ENCODE results near the gene LHX4.

LHX4 gene

DNA sequence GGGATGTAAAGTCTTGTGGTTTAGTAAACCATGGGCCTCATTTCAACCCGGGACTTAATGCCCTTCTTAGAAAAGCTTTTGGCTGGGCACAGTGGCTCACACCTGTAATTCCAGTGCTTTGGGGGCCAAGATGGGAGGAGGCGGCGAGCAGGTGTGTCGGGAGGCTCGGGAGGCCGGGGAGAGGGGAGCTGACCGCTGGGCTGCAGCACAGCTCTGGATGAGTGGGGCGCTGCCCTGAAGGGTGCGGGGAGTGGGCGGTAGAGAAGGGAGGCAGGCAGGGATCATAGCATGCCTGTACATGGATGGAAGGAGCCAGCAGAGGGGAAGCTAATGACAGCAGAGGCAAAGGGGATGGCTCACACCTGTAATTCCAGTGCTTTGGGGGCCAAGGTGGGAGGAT lies 31.0 kb downstream of the LHX4 start:
- H3K27ac ChIP-seq, result no peak overlapping the region
- TF ChIP-seq, protein P1, sequence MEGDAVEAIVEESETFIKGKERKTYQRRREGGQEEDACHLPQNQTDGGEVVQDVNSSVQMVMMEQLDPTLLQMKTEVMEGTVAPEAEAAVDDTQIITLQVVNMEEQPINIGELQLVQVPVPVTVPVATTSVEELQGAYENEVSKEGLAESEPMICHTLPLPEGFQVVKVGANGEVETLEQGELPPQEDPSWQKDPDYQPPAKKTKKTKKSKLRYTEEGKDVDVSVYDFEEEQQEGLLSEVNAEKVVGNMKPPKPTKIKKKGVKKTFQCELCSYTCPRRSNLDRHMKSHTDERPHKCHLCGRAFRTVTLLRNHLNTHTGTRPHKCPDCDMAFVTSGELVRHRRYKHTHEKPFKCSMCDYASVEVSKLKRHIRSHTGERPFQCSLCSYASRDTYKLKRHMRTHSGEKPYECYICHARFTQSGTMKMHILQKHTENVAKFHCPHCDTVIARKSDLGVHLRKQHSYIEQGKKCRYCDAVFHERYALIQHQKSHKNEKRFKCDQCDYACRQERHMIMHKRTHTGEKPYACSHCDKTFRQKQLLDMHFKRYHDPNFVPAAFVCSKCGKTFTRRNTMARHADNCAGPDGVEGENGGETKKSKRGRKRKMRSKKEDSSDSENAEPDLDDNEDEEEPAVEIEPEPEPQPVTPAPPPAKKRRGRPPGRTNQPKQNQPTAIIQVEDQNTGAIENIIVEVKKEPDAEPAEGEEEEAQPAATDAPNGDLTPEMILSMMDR (conservative IDR thresholded peaks at IDR 0.05), result no peak

DNA sequence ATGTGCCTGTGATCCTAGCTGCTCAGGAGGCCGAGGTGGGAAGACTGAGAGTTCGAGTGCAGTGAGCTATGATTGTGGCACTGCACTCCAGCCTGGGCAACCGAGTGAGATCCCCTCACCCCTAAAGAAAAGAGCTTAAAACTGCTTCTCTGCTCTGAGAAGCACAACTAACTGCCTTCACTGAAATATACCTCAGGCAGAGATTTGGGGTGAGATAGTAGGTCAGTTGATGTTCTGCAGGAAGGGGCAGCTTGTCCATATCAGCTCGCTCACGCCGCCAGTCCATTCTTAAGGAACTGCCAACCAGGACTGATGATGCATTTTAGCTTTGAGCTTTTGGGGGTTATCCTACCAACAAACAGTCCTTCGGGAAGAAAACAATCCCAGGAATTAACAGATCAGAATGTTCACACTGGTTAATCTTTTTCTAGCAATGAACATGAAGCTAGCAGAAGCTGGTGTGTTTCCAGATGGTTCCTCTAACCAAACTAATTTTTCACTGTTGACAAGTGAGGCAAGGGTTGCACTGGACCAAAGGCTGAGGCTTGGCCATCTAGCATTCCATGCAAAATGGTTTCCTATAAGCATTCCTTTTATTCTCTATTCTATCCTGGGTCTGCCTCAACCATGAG lies 31.6 kb downstream of the LHX4 start:
- TF ChIP-seq, protein P1 (conservative IDR thresholded peaks at IDR 0.05), result no peak
- no peak overlapping the region for H3K27ac ChIP-seq

DNA sequence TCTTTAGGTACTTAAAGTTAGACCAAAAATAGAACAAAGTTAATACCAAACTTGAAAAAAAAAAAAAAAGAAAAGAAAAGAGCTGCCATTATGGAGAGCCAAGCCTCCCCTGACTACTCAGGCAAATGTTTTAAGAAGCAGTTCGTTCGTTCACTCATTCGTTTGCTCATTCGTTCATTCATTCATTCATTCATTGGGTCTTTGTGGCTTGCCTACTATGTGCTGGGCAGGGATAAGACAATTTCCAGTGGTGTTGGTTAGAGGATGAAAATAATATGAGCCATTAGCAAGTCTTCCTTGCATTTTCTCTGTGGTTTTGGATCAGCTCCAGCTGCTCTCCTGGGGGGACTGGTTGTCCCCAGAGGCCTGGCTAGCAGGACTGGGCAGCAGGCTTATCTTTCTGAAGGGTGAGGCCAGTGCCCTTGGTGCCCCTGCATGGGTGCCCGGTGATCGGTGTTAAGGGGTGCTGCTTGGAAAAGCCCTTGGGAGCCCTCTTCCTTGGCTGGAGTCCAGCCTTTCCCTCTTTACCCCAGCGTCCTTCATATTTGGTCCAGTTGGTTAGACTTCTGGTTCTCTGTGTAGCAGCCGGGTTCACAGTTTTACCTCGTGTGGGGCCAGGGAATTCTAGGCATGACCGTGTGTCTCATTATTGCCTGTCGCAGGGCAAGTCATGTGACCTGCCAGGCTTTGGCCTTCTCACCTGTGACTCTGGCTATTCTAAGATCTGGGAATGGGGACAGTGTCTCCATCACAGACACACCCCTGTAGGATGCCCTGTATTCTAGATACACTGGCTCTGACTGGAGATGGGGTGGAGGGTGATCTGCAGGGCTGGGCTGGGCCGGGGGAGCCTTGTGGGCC lies 32.8 kb downstream of the LHX4 start:
- TF ChIP-seq, protein P1 (conservative IDR thresholded peaks at IDR 0.05), result no peak
- H3K27ac ChIP-seq, result no peak overlapping the region

DNA sequence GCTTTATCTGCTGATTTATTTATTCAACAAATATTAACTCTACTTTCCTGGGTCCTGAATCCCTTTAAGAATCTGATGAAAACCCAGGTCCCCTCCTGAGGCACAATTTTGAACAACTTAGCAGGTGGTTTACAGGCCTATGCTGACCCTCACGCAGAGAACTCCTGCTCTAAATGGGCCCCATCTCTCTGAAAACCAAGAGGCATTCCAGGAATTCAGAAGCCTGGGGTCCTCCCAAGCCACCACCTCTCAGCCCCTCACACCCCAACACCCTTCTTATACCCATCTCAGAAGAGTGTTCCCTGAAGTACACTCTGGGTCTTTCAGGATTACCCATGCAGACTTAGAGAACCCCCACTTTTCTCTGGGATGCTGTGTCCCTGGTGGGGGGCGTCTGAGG lies 34.5 kb downstream of the LHX4 start:
- TF ChIP-seq, protein P1 (conservative IDR thresholded peaks at IDR 0.05), result no peak
- no peak overlapping the region for H3K27ac ChIP-seq

DNA sequence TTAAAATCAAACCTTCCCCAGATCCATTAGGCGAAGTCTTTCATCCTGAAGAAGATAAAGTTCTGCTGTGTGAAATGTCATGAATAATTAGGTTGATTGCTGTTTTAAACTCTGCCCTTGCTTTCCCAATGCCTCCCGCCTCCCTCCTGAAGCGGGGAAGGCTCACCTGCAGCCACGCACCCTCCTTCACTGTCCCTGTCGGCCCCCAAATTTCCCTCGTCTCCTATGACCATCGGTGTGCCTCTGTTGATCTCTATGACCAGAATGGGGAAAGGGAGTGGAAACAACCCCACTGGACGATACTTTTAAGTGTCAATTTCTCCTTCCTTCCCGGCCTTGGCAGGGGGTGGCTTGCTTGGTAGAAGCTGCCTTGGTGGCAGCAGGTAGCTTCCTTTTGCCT lies 35.1 kb downstream of the LHX4 start:
- H3K27ac ChIP-seq, result no peak overlapping the region
- TF ChIP-seq, protein P1 (conservative IDR thresholded peaks at IDR 0.05), result no peak

DNA sequence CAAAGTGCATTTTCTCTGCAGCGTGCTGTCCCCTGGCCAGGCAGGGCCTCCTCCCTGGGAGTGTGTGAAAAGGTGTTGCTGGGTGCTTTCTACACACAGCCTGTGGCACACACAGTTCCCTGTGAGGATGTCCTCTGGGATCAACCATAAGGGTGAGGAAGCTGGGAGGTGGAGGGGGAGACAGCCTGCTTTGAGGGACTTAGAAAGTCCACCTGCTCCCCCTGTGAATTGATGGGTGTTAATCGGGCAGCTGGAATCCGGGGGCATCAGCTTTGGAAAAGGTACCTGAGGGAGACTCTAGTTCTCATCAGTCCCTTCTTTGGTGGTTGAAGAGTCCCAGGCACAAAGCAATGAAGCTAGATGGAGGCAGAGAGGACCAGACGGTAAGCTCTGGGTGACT lies 35.8 kb downstream of the LHX4 start:
- no peak overlapping the region for H3K27ac ChIP-seq
- TF ChIP-seq, protein P1 (conservative IDR thresholded peaks at IDR 0.05), result no peak

DNA sequence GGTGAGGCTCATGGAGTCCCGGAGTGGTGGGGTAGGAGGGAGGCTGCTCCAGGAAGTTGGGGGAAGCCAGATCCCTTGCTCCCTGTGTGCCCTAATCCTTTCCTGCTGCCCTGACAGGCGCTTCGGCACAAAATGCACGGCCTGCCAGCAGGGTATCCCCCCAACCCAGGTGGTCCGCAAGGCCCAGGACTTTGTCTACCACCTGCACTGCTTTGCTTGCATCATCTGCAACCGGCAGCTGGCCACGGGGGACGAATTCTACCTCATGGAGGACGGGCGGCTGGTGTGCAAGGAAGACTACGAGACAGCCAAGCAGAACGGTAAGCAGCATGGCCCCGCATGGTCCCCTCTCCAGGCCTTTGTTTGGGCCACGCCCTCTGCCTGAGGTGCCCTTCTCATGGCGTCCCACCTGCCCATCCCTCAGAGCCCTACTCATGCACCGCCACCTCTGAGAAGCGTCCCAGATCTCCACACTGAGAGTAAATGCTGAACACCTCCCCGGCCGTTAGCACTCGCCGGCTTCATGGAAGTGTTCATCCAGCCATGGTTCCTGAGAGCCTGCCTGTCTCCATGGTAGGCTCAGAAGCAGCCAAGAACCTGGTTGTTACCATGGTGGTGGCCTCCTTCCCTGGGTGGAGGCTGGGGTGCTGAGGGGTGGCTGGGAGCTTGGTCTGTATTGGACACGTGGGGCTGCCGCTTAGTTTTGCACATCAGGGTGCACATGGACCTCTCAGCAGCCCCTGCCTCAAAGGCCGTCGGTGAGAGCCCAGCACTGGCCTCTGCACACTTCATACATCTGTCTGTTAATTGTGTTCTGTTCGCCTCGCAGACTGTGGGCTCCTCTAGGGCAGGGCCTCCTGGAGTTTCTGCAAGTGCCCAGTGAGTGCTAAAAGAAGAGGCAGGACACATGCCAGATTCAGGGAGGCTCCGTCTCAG lies 36.5 kb downstream of the LHX4 start:
- TF ChIP-seq, protein P1 (conservative IDR thresholded peaks at IDR 0.05), result no peak
- H3K27ac ChIP-seq, result no peak overlapping the region
